SK-N-MC (cell line): ENCODE results near the gene NCK2.

ENCODE experiments used
- DNase-seq: peaks from one replicate; pipeline ENCODE4 v3.0.0-alpha.2; 2011; ENCODE audit warnings: low read depth, low spot score
- H3K27ac ChIP-seq: fragments of 200-600 bp; sonication (generic); 2 replicates; pipeline ENCODE4 v1.5.1; 2016; ENCODE audit warnings: mixed run types
- H3K36me3 ChIP-seq: fragments of 200-600 bp; sonication (generic); 2 replicates; pipeline ENCODE4 v1.6.1; 2017; ENCODE audit warnings: antibody characterized with exemption, low read length, mixed read lengths; ENCODE audit not compliant: insufficient read depth
- H3K4me3 ChIP-seq: fragments of 200-600 bp; sonication (generic); 2 replicates; pipeline ENCODE4 v1.5.1; 2016
- H3K9ac ChIP-seq: fragments of 200-600 bp; sonication (generic); 2 replicates; pipeline ENCODE4 v1.8.0; 2017; ENCODE audit warnings: mixed run types, mixed read lengths; ENCODE audit not compliant: insufficient read length
- H3K9me3 ChIP-seq: fragments of 200-600 bp; sonication (generic); 2 replicates; pipeline ENCODE4 v1.6.1; 2017; ENCODE audit warnings: low read depth, mild to moderate bottlenecking, antibody characterized with exemption, low read length, moderate library complexity, mixed read lengths
- EZH2 ChIP-seq: fragments of 200-600 bp; sonication (generic); IDR thresholded peaks from one replicate; pipeline ENCODE4 v1.6.1; 2017; ENCODE audit warnings: antibody characterized with exemption
- FOXP2 ChIP-seq: optimal IDR thresholded peaks from 2 replicates; pipeline ENCODE3; 2011; ENCODE audit warnings: mild to moderate bottlenecking, moderate library complexity; ENCODE audit not compliant: insufficient read depth; ENCODE audit errors: extremely low read length, control extremely low read depth
- POLR2AphosphoS5 ChIP-seq: IDR thresholded peaks from 2 replicates; pipeline ENCODE4 v1.6.1; 2012; ENCODE audit warnings: mild to moderate bottlenecking, low read depth, low read length, borderline replicate concordance

Gene NCK2

GRCh38 chr2:105782123-105782522 is 37.4 kb downstream of the NCK2 start:
- DNase-seq = no peak
- Histone ChIP-seq H3K4me3 (no peak overlapping the region), H3K9ac (no peak overlapping the region), H3K27ac (no peak overlapping the region), H3K9me3 (no peaks in the 10 kb centered on the region), H3K36me3 (no peaks in the 10 kb centered on the region)
- no peak for TF ChIP-seq FOXP2
- TF ChIP-seq EZH2 = no peak
- TF ChIP-seq POLR2AphosphoS5 = no peak

GRCh38 chr2:105782646-105783045 is 37.9 kb downstream of the NCK2 start:
- Histone ChIP-seq H3K27ac (no peak overlapping the region), H3K9me3 (no peaks in the 10 kb centered on the region), H3K4me3 (no peak overlapping the region), H3K9ac (no peak overlapping the region), H3K36me3 (no peaks in the 10 kb centered on the region)
- TF ChIP-seq POLR2AphosphoS5 (no peak), EZH2 (no peak), FOXP2 (no peak)
- no peak for DNase-seq

GRCh38 chr2:105783151-105783738 is 38.5 kb downstream of the NCK2 start:
- no peak for DNase-seq
- no peak for TF ChIP-seq FOXP2
- no peak for TF ChIP-seq POLR2AphosphoS5
- no peak overlapping the region for H3K9ac ChIP-seq

GRCh38 chr2:105783972-105784371 is 39.3 kb downstream of the NCK2 start:
- no peak for TF ChIP-seq FOXP2
- no peak for TF ChIP-seq POLR2AphosphoS5
- no peak for TF ChIP-seq EZH2
- DNase-seq = no peak
- Histone ChIP-seq H3K9ac (no peak overlapping the region), H3K4me3 (no peak overlapping the region), H3K27ac (no peak overlapping the region), H3K9me3 (no peaks in the 10 kb centered on the region), H3K36me3 (no peaks in the 10 kb centered on the region)

More at GRCh38 chr2:105783151-105783738, 38.5 kb downstream of the NCK2 start:
- Histone ChIP-seq H3K36me3 (no peaks in the 10 kb centered on the region), H3K9me3 (no peaks in the 10 kb centered on the region), H3K4me3 (no peak overlapping the region), H3K27ac (no peak overlapping the region)

- Histone ChIP-seq H3K9me3 (no peaks in the 10 kb centered on the region), H3K9ac (no peak overlapping the region), H3K4me3 (no peak overlapping the region), H3K36me3 (no peaks in the 10 kb centered on the region), H3K27ac (no peak overlapping the region)
- TF ChIP-seq EZH2 (no peak), FOXP2 (no peak), POLR2AphosphoS5 (no peak)
- DNase-seq = no peak
Observed at GRCh38 chr2:105784589-105784988, 39.9 kb downstream of the NCK2 start.

- TF ChIP-seq FOXP2 = no peak
- TF ChIP-seq POLR2AphosphoS5 = no peak
- no peak for TF ChIP-seq EZH2
- H3K27ac ChIP-seq = no peak overlapping the region
- H3K4me3 ChIP-seq = no peak overlapping the region
- H3K36me3 ChIP-seq = no peaks in the 10 kb centered on the region
- no peak overlapping the region for H3K9ac ChIP-seq
- no peak for DNase-seq
- no peaks in the 10 kb centered on the region for H3K9me3 ChIP-seq
Observed at GRCh38 chr2:105785095-105785847, 40.6 kb downstream of the NCK2 start.

GRCh38 chr2:105786231-105787230 is 41.8 kb downstream of the NCK2 start:
- no peak overlapping the region for H3K27ac ChIP-seq
- TF ChIP-seq FOXP2 (no peak), POLR2AphosphoS5 (no peak), EZH2 (no peak)
- no peaks in the 10 kb centered on the region for H3K9me3 ChIP-seq
- H3K9ac ChIP-seq = no peak overlapping the region
- H3K4me3 ChIP-seq = no peak overlapping the region
- H3K36me3 ChIP-seq = no peaks in the 10 kb centered on the region
- no peak for DNase-seq
